HCT116 (cell line): ENCODE measurements around the gene FHL2. TPM values are rescaled to one million over a fixed set of nuclear protein-coding genes. Genes with fewer than 3 reads are reported as not detected.

ENCODE experiments used
- ATAC-seq: fragments of 200-7000 bp; cut with Tn5 transposase; 2 replicates; pipeline ENCODE4 v1.9.1; 2020; ENCODE audit warnings: mild to moderate bottlenecking, moderate library complexity
- BruUV-seq: library from RNA; stranded (reverse); fragments of 400-500 nt; replicated peaks from 2 replicates; lab custom pipeline; 2021; lab: Mats Ljungman, UMichigan
- CTCF ChIA-PET: fragments of 300-600 bp; sonication (Branson Sonifier 250); formaldehyde crosslinking; loops from one replicate; lab custom pipeline; 2021; ENCODE audit warnings: antibody characterized with exemption; lab: Charles Lee
- POLR2A ChIA-PET: fragments of 300-600, 350-600 bp; sonication (Branson Sonifier 250); formaldehyde crosslinking; loops from one replicate; lab custom pipeline; 2021; ENCODE audit warnings: antibody characterized with exemption; lab: Charles Lee
- RAD21 ChIA-PET, 2 experiments: fragments of 300-600 bp; sonication (Branson Sonifier 250); formaldehyde crosslinking; loops; one replicate each; lab custom pipeline; 2023; ENCODE audit warnings: low total read pairs in 2 of 2; ENCODE audit not compliant: uncharacterized antibody in 2 of 2, unreplicated experiment in 2 of 2, low non-redundant PET in 1 of 2; lab: Charles Lee
- DNase-seq: peaks from one replicate; pipeline ENCODE4 v3.0.0-alpha.2; 2010; ENCODE audit warnings: low read depth, low spot score
- H2AFZ ChIP-seq: fragments of 200-600 bp; shearing (Covaris generic), sonication (generic); 2 replicates; pipeline ENCODE4 v1.6.1; 2017; ENCODE audit warnings: low read depth, mixed run types, mixed read lengths, antibody characterized with exemption, low read length; ENCODE audit not compliant: poor library complexity, severe bottlenecking
- H3K27ac ChIP-seq: 2 replicates; pipeline ENCODE4 v1.5.1; 2012; ENCODE audit warnings: low read depth, low read length
- H3K27me3 ChIP-seq: fragments of 200-600 bp; sonication (generic); 2 replicates; pipeline ENCODE4 v1.6.1; 2016; ENCODE audit warnings: mixed run types, low read length, mixed read lengths; ENCODE audit not compliant: insufficient read depth
- H3K36me3 ChIP-seq, 2 experiments: fragments of 200-500 bp in 1 of 2; fragments of 200-600 bp in 1 of 2; sonication (Bioruptor generic) in 1 of 2; sonication (generic) in 1 of 2; 2 replicates each; pipeline versions ENCODE4 v1.5.1 to v1.6.1; 2014 to 2016; ENCODE audit warnings: low read length in 2 of 2, inconsistent platforms in 1 of 2, mixed read lengths in 1 of 2, mixed run types in 1 of 2; ENCODE audit not compliant: insufficient read depth in 2 of 2, control insufficient read depth in 1 of 2
- H3K4me1 ChIP-seq, 2 experiments: fragments of 200-600 bp in 1 of 2; sonication (generic) in 1 of 2; 2 replicates each; pipeline versions ENCODE4 v1.5.1 to v1.6.1; 2012 to 2017; ENCODE audit warnings: low read length in 2 of 2, inconsistent platforms in 1 of 2, mild to moderate bottlenecking in 1 of 2, mixed read lengths in 1 of 2, mixed run types in 1 of 2, moderate library complexity in 1 of 2; ENCODE audit not compliant: insufficient read depth in 2 of 2, control insufficient read depth in 1 of 2
- H3K4me2 ChIP-seq: fragments of 200-600 bp; sonication (generic); 2 replicates; pipeline ENCODE4 v1.6.1; 2017; ENCODE audit warnings: mixed run types, low read length, mixed read lengths
- H3K4me3 ChIP-seq, 2 experiments: fragments of 200-600 bp in 1 of 2; sonication (generic) in 1 of 2; replicated peaks in 1 of 2; 2 replicates each; pipeline ENCODE4 v1.5.1; 2011 to 2016; ENCODE audit warnings: low read length in 2 of 2, control low read depth in 1 of 2, low read depth in 1 of 2, mild to moderate bottlenecking in 1 of 2, mixed read lengths in 1 of 2, mixed run types in 1 of 2
- H3K79me2 ChIP-seq: fragments of 200-600 bp; sonication (generic); 2 replicates; pipeline ENCODE4 v1.6.1; 2017; ENCODE audit warnings: mild to moderate bottlenecking, mixed run types, low read length, moderate library complexity, mixed read lengths; ENCODE audit not compliant: insufficient read depth
- H3K9ac ChIP-seq: fragments of 200-600 bp; sonication (generic); 2 replicates; pipeline ENCODE4 v1.6.1; 2016; ENCODE audit warnings: low read length, mixed read lengths
- H3K9me2 ChIP-seq: fragments of 200-600 bp; sonication (generic), shearing (Covaris generic); 2 replicates; pipeline ENCODE4 v1.6.1; 2017; ENCODE audit warnings: mixed run types, mild to moderate bottlenecking, moderate library complexity; ENCODE audit not compliant: insufficient read depth
- H3K9me3 ChIP-seq, 2 experiments: fragments of 200-500 bp in 1 of 2; fragments of 200-600 bp in 1 of 2; sonication (Bioruptor generic) in 1 of 2; sonication (generic) in 1 of 2; 2 replicates each; pipeline ENCODE4 v1.6.1; 2014 to 2017; ENCODE audit warnings: low read length in 2 of 2, mixed read lengths in 2 of 2, inconsistent platforms in 1 of 2, low read depth in 1 of 2, mild to moderate bottlenecking in 1 of 2, mixed run types in 1 of 2, moderate library complexity in 1 of 2; ENCODE audit not compliant: control insufficient read depth in 1 of 2, insufficient read depth in 1 of 2
- H4K20me1 ChIP-seq: fragments of 200-600 bp; sonication (generic), shearing (Covaris generic); 2 replicates; pipeline ENCODE4 v1.6.1; 2017; ENCODE audit warnings: mixed run types, mild to moderate bottlenecking, moderate library complexity; ENCODE audit not compliant: insufficient read depth
- CBX3 ChIP-seq: IDR thresholded peaks from 2 replicates; pipeline ENCODE4 v1.6.1; 2012; ENCODE audit warnings: low read depth
- EZH2phosphoT487 ChIP-seq: fragments of 200-600 bp; IDR thresholded peaks from 2 replicates; pipeline ENCODE4 v1.6.1; 2018; ENCODE audit warnings: antibody characterized with exemption, borderline replicate concordance
- POLR2AphosphoS5 ChIP-seq: IDR thresholded peaks from 2 replicates; pipeline ENCODE4 v1.6.1; 2011; ENCODE audit warnings: mild to moderate bottlenecking, low read depth, low read length, moderate library complexity
- TCF7L2 ChIP-seq: IDR thresholded peaks from 2 replicates; pipeline ENCODE4 v1.7.0; 2011; ENCODE audit warnings: borderline replicate concordance, inconsistent platforms; ENCODE audit not compliant: insufficient read depth, insufficient read length; ENCODE audit errors: extremely low read depth
- ZNF274 ChIP-seq: fragments of 200-500 bp; sonication (Bioruptor generic); IDR thresholded peaks from 2 replicates; pipeline ENCODE4 v1.6.1; 2014; ENCODE audit warnings: mild to moderate bottlenecking, low read depth, low read length, inconsistent platforms
- intact Hi-C: fragments of 100-400 bp; cut with micrococcal nuclease; formaldehyde crosslinking; loops from 2 replicates; pipeline ENCODE4 v1.10.0; 2022
- total RNA-seq: library from RNA; stranded (reverse); gene quantifications from one replicate; pipeline ENCODE4 v1.2.1, GENCODE V29; 2021; ENCODE audit not compliant: unreplicated experiment
- TF ChIP-seq, protein P1 (sequence below): IDR thresholded peaks from 2 replicates; pipeline ENCODE4 v1.6.1; 2011; ENCODE audit warnings: mild to moderate bottlenecking, low read length, moderate library complexity; ENCODE audit not compliant: insufficient replicate concordance; ENCODE audit errors: extremely low read depth

Gene FHL2
- total RNA-seq, 1 experiment from 2014 or later, result 86.6 TPM

GRCh38 chr2:105391763-105392662 lies 6.8 kb downstream of the FHL2 start:
- H3K9me2 ChIP-seq, result no peaks in the 10 kb centered on the region
- H2AFZ ChIP-seq, result no peak overlapping the region
- H3K4me2 ChIP-seq, result peak overlapping the region; percentile 59
- peaks cover 3% of the 10 kb centered on the region; the same call in 1 of the 2 replicates for H4K20me1 ChIP-seq
- intact Hi-C loops, result no loop called here
- peaks cover 6 to 35% of the 10 kb centered on the region in 2 experiments; a peak in 3 of 4 replicates for H3K36me3 ChIP-seq
- DNase-seq (no peak), ATAC-seq (0 out of 2 replicates have a peak, but pooled peaks have one; percentile 16)
- ChIA-PET RAD21 (interaction anchor here in 1 of 2 experiments (0.7 kb wide), 1 partner anchor 127 kb away, joined by 3 read pairs; no protein-coding TSS in a partner anchor), POLR2A (interaction anchor here (0.6 to 3.3 kb wide), 2 partner anchors 11 to 665 kb away, joined by 3 to 11 read pairs; no protein-coding TSS in a partner anchor), CTCF (interaction anchor here (1.7 kb wide), 1 partner anchor 129 kb away, joined by 5 read pairs; no protein-coding TSS in a partner anchor)
- H3K27ac ChIP-seq, result peak overlapping the region; percentile 47; the same call in 1 of the 2 replicates
- no TSS peak for BruUV-seq
- H3K4me1 ChIP-seq, result peaks cover 42 to 67% of the 10 kb centered on the region in 2 experiments
- TF ChIP-seq TCF7L2, result no peak
- TF ChIP-seq POLR2AphosphoS5, result no peak
- TF ChIP-seq CBX3, result no peak
- TF ChIP-seq, protein P1, sequence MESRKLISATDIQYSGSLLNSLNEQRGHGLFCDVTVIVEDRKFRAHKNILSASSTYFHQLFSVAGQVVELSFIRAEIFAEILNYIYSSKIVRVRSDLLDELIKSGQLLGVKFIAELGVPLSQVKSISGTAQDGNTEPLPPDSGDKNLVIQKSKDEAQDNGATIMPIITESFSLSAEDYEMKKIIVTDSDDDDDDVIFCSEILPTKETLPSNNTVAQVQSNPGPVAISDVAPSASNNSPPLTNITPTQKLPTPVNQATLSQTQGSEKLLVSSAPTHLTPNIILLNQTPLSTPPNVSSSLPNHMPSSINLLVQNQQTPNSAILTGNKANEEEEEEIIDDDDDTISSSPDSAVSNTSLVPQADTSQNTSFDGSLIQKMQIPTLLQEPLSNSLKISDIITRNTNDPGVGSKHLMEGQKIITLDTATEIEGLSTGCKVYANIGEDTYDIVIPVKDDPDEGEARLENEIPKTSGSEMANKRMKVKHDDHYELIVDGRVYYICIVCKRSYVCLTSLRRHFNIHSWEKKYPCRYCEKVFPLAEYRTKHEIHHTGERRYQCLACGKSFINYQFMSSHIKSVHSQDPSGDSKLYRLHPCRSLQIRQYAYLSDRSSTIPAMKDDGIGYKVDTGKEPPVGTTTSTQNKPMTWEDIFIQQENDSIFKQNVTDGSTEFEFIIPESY, result no peak
- no peak for TF ChIP-seq EZH2phosphoT487
- no peak for TF ChIP-seq ZNF274
- peaks cover 98% of the 10 kb centered on the region for H3K79me2 ChIP-seq
- peak overlapping the region in 1 of 2 experiments; percentile 6; a peak in 1 of 4 replicates for H3K4me3 ChIP-seq
- 0 out of 2 replicates have a peak overlapping the region, but pooled peaks have one; percentile 10 for H3K9ac ChIP-seq
- H3K27me3 ChIP-seq, result no peaks in the 10 kb centered on the region
- H3K9me3 ChIP-seq, result no peaks in the 10 kb centered on the region
